Hematopoietic multipotent progenitor cell treated with erythropoietin and hydrocortisone succinate and interleukin-3 and kit ligand, for 17 days (in vitro differentiated cells): ENCODE data around the gene PTPRCAP.

Source experiments
- DNase-seq: peaks from one replicate; pipeline ENCODE4 v3.0.0-alpha.2; 2015; ENCODE audit warnings: low spot score

PTPRCAP gene

GRCh38 chr11:67395555-67396258 lies 41.8 kb downstream of the PTPRCAP start:
- DNase-seq: no peak

DNA sequence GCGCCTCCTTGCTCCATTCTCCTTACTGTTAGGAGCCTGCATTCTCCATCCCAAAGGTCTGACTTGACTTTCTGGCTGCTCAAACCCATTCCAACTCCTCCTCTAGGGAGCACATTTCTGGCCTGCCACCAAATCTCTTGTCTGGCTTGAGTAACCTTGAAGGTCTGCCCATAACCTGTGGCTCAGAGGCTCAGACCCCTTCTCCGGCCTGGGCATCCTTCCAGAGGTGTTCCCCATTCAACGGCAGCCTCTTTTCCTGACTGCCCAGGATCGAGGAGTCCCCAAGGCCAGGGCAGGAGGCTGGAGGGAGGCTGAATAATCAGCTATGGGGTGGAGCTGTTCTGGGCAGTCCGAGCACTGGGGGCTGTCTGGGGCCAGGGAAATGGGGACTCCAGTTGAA lies 43.5 kb downstream of the PTPRCAP start:
- no peak for DNase-seq

- no peak for DNase-seq
These were observed 44.0 kb downstream of the PTPRCAP start for GRCh38 chr11:67393437-67393836.

GRCh38 chr11:67392183-67392715 lies 45.2 kb downstream of the PTPRCAP start:
- DNase-seq: no peak

DNA sequence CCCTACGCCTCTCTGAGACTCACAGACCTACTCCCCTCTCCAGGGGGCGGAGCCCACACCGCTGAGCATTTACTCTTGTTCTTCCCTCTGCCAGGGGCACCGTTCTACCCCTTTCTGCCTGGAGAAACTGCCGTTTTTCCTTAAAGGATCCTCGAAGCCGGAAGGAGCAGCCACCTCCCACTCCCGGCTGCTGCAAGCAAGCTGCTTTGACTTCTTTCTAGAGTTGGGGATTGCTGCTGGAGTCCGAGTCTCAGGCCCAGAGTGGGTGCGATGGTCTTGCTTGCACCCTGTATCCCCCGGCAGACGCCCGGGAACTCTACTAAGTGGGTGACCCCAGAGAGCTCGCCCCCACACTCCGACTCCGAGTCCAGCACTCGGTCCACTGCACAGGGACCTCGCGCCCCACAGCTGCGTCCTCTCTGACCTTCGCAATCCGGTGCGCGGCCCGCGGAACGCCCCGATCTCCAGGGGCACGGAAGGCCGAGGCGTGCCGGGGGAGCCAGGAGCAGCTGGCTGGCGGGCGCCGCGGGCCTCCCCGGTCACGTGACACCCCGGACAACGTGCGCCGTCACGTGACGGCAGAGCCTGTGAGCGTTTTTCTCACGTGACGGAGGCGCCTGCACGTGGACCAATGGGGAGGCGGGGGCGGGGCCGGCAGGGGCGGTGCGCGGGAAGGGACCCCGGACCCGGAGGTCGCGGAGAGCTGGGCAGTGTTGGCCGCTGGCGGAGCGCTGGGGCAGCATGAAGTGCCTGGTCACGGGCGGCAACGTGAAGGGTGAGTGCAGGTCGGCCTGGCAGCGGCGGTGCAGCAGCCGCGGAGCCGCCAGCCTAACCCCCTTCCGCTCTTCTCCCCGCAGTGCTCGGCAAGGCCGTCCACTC lies 45.9 kb downstream of the PTPRCAP start, which contains the start of gene RAD9A:
TSS of gene RAD9A (plus strand) at position 683 of the 879 bp plus-strand sequence. CDS start at position 742, 59 bp downstream.
- DNase-seq: peak; percentile 96

- DNase-seq: peak; percentile 68
These were observed 46.6 kb downstream of the PTPRCAP start for GRCh38 chr11:67390947-67391303.

DNA sequence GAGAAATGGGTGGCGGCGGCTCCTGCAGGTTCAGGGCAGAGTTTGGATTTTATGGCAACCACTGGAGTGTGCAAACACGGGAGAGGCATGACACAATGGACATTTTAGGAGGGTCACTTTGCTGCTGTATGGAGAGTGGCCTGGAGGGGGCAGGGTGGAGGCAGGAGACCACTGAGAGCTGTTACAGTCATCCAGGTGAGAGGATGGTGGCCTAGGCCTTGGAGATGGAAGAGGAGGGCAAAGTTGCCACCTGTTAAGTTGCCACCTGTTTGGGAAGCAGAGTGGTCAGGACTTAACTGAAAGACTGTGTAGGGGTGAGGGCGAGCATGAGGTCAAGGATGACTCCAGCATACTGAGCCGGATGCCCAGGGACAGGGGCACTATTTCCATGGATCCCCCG lies 48.0 kb downstream of the PTPRCAP start:
- peak; percentile 54 for DNase-seq

- DNase-seq: no peak
These were observed 50.0 kb downstream of the PTPRCAP start for GRCh38 chr11:67387518-67387917.

DNA sequence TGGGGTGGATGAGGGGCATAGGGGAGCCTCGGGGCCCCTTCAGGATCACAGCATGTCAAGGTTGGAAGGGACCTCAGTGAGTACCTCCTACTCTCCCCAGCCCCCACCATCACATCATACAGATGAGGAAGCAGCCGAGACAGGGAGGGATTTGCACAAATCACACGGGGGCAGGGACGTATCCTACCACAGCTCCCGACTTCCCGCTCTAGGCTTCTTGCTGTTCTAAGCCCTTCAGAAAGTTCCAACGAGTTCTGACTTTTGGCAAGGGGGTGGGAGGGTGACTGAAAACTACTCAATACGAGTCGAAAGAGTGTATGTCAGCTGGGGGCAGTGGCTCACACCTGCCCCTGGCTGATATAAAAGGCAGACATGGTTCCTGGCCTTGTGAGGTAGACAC lies 50.4 kb downstream of the PTPRCAP start:
- DNase-seq: no peak
